Transverse colon (tissue), 4 donors: Measurements from ENCODE around the gene NOL8. TPM values are rescaled to one million over a fixed set of nuclear protein-coding genes. Genes with fewer than 3 reads are reported as not detected.

ENCODE experiments used
- DNase-seq: peaks from one replicate; pipeline ENCODE4 v3.0.0-alpha.2; 2019
- H3K27ac ChIP-seq, 4 donors: fragments of 200-600 bp; sonication (generic); 2 replicates each; pipeline ENCODE4 v1.5.1; 2016 to 2018; ENCODE audit warnings: inconsistent platforms in 4 of 4
- H3K27me3 ChIP-seq: fragments of 200-600 bp; sonication (generic); 2 replicates; pipeline ENCODE4 v1.5.1; 2017; ENCODE audit warnings: inconsistent platforms
- H3K36me3 ChIP-seq, 4 donors: fragments of 200-600 bp; sonication (generic); 2 replicates each; pipeline ENCODE4 v1.5.1; 2017 to 2019; ENCODE audit warnings: inconsistent platforms in 4 of 4
- H3K4me1 ChIP-seq, 4 donors: fragments of 200-600 bp; sonication (generic); 2 replicates each; pipeline ENCODE4 v1.5.1; 2017 to 2020; ENCODE audit warnings: inconsistent platforms in 4 of 4
- H3K4me3 ChIP-seq, 4 donors: fragments of 200-600 bp; sonication (generic); 1 replicate in 1 of 4; 2 replicates in 3 of 4; pipeline versions ENCODE4 v1.5.1 to v1.6.1; 2017 to 2019; ENCODE audit warnings: inconsistent platforms in 4 of 4
- H3K9me3 ChIP-seq, 2 donors: fragments of 200-600 bp; sonication (generic); 2 replicates each; pipeline ENCODE4 v1.5.1; 2017 to 2019; ENCODE audit warnings: inconsistent platforms in 2 of 2
- EP300 ChIP-seq: sonication (generic); formaldehyde crosslinking; IDR thresholded peaks from one replicate; pipeline ENCODE4 v1.6.1; 2017; ENCODE audit warnings: antibody characterized with exemption, low read depth
- POLR2A ChIP-seq: fragments of 450-650 bp; IDR thresholded peaks from one replicate; pipeline ENCODE4 v1.6.1; 2016; ENCODE audit warnings: antibody characterized with exemption, mild to moderate bottlenecking, moderate library complexity
- POLR2AphosphoS5 ChIP-seq, 3 donors: sonication (generic); formaldehyde crosslinking; IDR thresholded peaks; one replicate each; pipeline ENCODE4 v1.6.1; 2016; ENCODE audit warnings: antibody characterized with exemption in 3 of 3
- WGBS, 2 donors: methylation state at CpG; one replicate each; pipeline ENCODE4 v1.1.5; 2018; ENCODE audit warnings: low coverage in 1 of 2; 5-methylcytosine and 5-hydroxymethylcytosine counted together
- in situ Hi-C, 4 donors: fragments of 200-750 bp; cut with MboI; loops; one replicate each; pipeline versions ENCODE4 v1.15.0 to v1.15.1; 2017; ENCODE audit warnings: low sequenced_read_pairs in 3 of 4, low pct_ligation_motif_present in 1 of 4, low pct_unique_long_range_greater_than_20kb in 1 of 4
- intact Hi-C: fragments of 100-400 bp; cut with DNase I; formaldehyde crosslinking; loops from one replicate; pipeline ENCODE4 v1.15.1; 2023; ENCODE audit warnings: low total_unique reads
- total RNA-seq, 4 donors: library from RNA; depleted of rRNA; stranded (reverse); fragments of >200 nt; gene quantifications; one replicate each; pipeline ENCODE4 v1.1.0, GENCODE V29; 2016
- TF ChIP-seq, protein P1 (sequence below), 5 experiments: fragments of 200-600 bp in 3 of 5; fragments of 450-650 bp in 2 of 5; sonication (generic) in 3 of 5; IDR thresholded peaks; 1 replicate in 2 of 5; 2 replicates in 3 of 5; pipeline ENCODE4 v1.5.1; 2016 to 2017; ENCODE audit warnings: antibody characterized with exemption in 5 of 5, inconsistent platforms in 3 of 5, mild to moderate bottlenecking in 2 of 5, moderate library complexity in 1 of 5

NOL8 gene
- total RNA-seq, 4 donors from 2014 or later: 17.6 to 86.2 (median 24.3) TPM

- Histone ChIP-seq H3K9me3 (no peaks in the 10 kb centered on the region), H3K36me3 (no peaks in the 10 kb centered on the region), H3K27me3 (no peaks in the 10 kb centered on the region), H3K27ac (no peak overlapping the region), H3K4me1 (no peaks in the 10 kb centered on the region), H3K4me3 (no peak overlapping the region)
- in situ Hi-C loops (loop anchor here in 3 of 4 donors (10.0 to 25.0 kb wide), 5 partner anchors 102 to 454 kb away; no protein-coding TSS in a partner anchor), intact Hi-C loops (loop anchor here (5.0 kb wide), 1 partner anchor 304 kb away; no protein-coding TSS in a partner anchor)
- no peak for DNase-seq
- TF ChIP-seq, protein P1, sequence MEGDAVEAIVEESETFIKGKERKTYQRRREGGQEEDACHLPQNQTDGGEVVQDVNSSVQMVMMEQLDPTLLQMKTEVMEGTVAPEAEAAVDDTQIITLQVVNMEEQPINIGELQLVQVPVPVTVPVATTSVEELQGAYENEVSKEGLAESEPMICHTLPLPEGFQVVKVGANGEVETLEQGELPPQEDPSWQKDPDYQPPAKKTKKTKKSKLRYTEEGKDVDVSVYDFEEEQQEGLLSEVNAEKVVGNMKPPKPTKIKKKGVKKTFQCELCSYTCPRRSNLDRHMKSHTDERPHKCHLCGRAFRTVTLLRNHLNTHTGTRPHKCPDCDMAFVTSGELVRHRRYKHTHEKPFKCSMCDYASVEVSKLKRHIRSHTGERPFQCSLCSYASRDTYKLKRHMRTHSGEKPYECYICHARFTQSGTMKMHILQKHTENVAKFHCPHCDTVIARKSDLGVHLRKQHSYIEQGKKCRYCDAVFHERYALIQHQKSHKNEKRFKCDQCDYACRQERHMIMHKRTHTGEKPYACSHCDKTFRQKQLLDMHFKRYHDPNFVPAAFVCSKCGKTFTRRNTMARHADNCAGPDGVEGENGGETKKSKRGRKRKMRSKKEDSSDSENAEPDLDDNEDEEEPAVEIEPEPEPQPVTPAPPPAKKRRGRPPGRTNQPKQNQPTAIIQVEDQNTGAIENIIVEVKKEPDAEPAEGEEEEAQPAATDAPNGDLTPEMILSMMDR (IDR thresholded peaks at IDR 0.05): no peak
- TF ChIP-seq EP300 (no peak), POLR2AphosphoS5 (IDR thresholded peaks at IDR 0.05) (no peak), POLR2A (no peak)
- WGBS, 2 donors: 90 to 94% methylated on average over 2 of the region's 2 CpGs
Observed at GRCh38 chr9:92333282-92333634, 8.1 kb upstream of the NOL8 start.

DNA sequence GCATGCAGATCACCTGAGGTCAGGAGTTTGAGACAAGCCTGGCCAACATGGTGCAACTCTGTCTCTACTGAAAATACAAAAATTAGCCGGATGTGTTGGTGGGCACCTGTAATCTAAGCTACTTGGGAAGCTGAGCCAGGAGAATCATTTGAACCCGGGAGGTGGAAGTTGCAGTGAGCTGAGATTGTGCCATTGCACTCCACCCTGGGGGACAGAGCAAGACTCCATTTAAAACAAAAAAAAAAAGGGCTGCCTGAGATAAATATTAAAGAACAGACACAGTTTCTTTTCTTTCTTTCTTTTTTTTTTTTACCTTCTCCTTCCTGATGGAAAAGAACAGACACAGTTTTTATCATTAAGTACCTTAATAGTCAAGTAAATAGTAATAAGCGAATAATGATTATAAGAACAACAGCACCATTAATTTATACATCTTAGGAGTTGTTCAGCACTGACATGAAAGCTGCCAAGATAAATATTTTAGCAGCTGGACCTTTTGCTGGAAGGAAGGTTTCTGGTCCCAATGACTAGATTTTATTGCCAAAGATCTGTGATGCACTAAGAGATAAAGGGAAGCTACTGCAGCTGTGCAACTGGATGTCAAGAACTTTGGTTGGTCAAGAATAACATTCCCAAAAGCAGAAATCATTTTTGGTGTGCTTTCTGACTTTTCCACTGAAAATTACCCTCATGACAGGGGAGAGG, 7.6 kb upstream of the NOL8 start:
- intact Hi-C loops (loop anchor here (5.0 kb wide), 1 partner anchor 305 kb away; no protein-coding TSS in a partner anchor), in situ Hi-C loops (loop anchor here in 3 of 4 donors (10.0 to 25.0 kb wide), 5 partner anchors 102 to 455 kb away; no protein-coding TSS in a partner anchor)

GRCh38 chr9:92328225-92328624, 3.1 kb upstream of the NOL8 start:
- Histone ChIP-seq H3K4me1 (peaks cover 11 to 26% (median 16%) of the 10 kb centered on the region in 4 donors), H3K4me3 (no peak overlapping the region), H3K9me3 (no peaks in the 10 kb centered on the region), H3K27me3 (no peaks in the 10 kb centered on the region), H3K27ac (no peak overlapping the region), H3K36me3 (no peaks in the 10 kb centered on the region)
- TF ChIP-seq, protein P1 (IDR thresholded peaks at IDR 0.05): no peak
- no peak for TF ChIP-seq EP300
- no peak for TF ChIP-seq POLR2A
- no peak for TF ChIP-seq POLR2AphosphoS5 (IDR thresholded peaks at IDR 0.05)
- intact Hi-C loops: no loop called here
- WGBS, 2 donors: 31 to 42% methylated on average over 2 of the region's 2 CpGs
- no peak for DNase-seq
- in situ Hi-C loops: loop anchor here in 2 of 4 donors (25.0 kb wide), 2 partner anchors 109 to 459 kb away; no protein-coding TSS in a partner anchor

More for the DNA sequence above, 7.6 kb upstream of the NOL8 start:
- Histone ChIP-seq H3K9me3 (no peaks in the 10 kb centered on the region), H3K36me3 (no peaks in the 10 kb centered on the region), H3K4me3 (no peak overlapping the region), H3K27me3 (no peaks in the 10 kb centered on the region), H3K4me1 (no peaks in the 10 kb centered on the region), H3K27ac (no peak overlapping the region)
- TF ChIP-seq POLR2AphosphoS5 (IDR thresholded peaks at IDR 0.05) (no peak), EP300 (no peak), POLR2A (no peak)
- TF ChIP-seq, protein P1 (IDR thresholded peaks at IDR 0.05): no peak
- no peak for DNase-seq
- WGBS, 2 donors: 83 to 86% methylated on average over 3 of the region's 3 CpGs

- Histone ChIP-seq H3K27me3 (no peaks in the 10 kb centered on the region), H3K36me3 (peaks cover 0 to 4% (median under 1%) of the 10 kb centered on the region in 4 donors), H3K9me3 (no peaks in the 10 kb centered on the region), H3K4me1 (peaks cover 11 to 26% (median 16%) of the 10 kb centered on the region in 4 donors), H3K4me3 (no peak overlapping the region), H3K27ac (no peak overlapping the region)
- TF ChIP-seq POLR2A: no peak
- TF ChIP-seq POLR2AphosphoS5 (IDR thresholded peaks at IDR 0.05): no peak
- TF ChIP-seq, protein P1 (IDR thresholded peaks at IDR 0.05): no peak
- TF ChIP-seq EP300: no peak
- intact Hi-C loops: no loop called here
- DNase-seq: no peak
- in situ Hi-C loops: loop anchor here in 2 of 4 donors (25.0 kb wide), 2 partner anchors 110 to 460 kb away; no protein-coding TSS in a partner anchor
- WGBS, 2 donors: 76 to 85% methylated on average over 2 of the region's 2 CpGs
Observed at GRCh38 chr9:92327283-92327850, 2.2 kb upstream of the NOL8 start.
